IMR-90 (cell line): ENCODE results near the gene SRGAP3. TPM values are rescaled to one million over a fixed set of nuclear protein-coding genes. Genes with fewer than 3 reads are reported as not detected.

ENCODE experiments used
- ATAC-seq: fragments of 200-7000 bp; cut with Tn5 transposase; 2 replicates; pipeline ENCODE4 v1.9.1; 2020; ENCODE audit warnings: low read depth, mild to moderate bottlenecking, moderate library complexity
- BruUV-seq: library from RNA; stranded (reverse); fragments of 400-500 nt; replicated peaks from 2 replicates; lab custom pipeline; 2021; lab: Mats Ljungman, UMichigan
- CTCF ChIA-PET: fragments of 300-600 bp; formaldehyde crosslinking; extraction: SDS; loops from one replicate; lab custom pipeline; 2021; ENCODE audit warnings: antibody characterized with exemption; lab: Yijun Ruan, JAX
- POLR2A ChIA-PET: fragments of 300-600 bp; sonication (Branson Sonifier 250); formaldehyde crosslinking; loops from one replicate; lab custom pipeline; 2022; ENCODE audit warnings: antibody characterized with exemption; ENCODE audit not compliant: unreplicated experiment; lab: Charles Lee
- DNase-seq: peaks from one replicate; pipeline ENCODE4 v3.0.0; 2013
- H2AFZ ChIP-seq: replicated peaks from 2 replicates; pipeline ENCODE3; 2013; ENCODE audit warnings: low read length, mild to moderate bottlenecking; ENCODE audit not compliant: poor library complexity
- H2AK5ac ChIP-seq: 2 replicates; pipeline ENCODE4 v1.6.1; 2013; ENCODE audit warnings: low read depth, low read length, inconsistent platforms
- H2AK9ac ChIP-seq: replicated peaks from 2 replicates; pipeline ENCODE3; 2013; ENCODE audit warnings: mild to moderate bottlenecking, low read depth, low read length, moderate library complexity; ENCODE audit not compliant: poor library complexity
- H2BK120ac ChIP-seq: 2 replicates; pipeline ENCODE4 v1.6.1; 2013; ENCODE audit warnings: low read depth, low read length, inconsistent platforms
- H2BK15ac ChIP-seq: 3 replicates; pipeline ENCODE4 v1.6.1; 2013; ENCODE audit warnings: low read depth, low read length, inconsistent platforms
- H2BK20ac ChIP-seq: 2 replicates; pipeline ENCODE4 v1.6.1; 2013; ENCODE audit warnings: low read depth, mild to moderate bottlenecking, inconsistent platforms, low read length, moderate library complexity
- H2BK5ac ChIP-seq: 2 replicates; pipeline ENCODE4 v1.6.1; 2013; ENCODE audit warnings: mild to moderate bottlenecking, low read depth, low read length, inconsistent platforms; ENCODE audit not compliant: poor library complexity, severe bottlenecking
- H3K14ac ChIP-seq: replicated peaks from 2 replicates; pipeline ENCODE4 v1.6.1; 2013; ENCODE audit warnings: low read depth, low read length, inconsistent platforms
- H3K18ac ChIP-seq: 2 replicates; pipeline ENCODE4 v1.6.1; 2013; ENCODE audit warnings: low read depth, low read length, control low read depth
- H3K23ac ChIP-seq: 2 replicates; pipeline ENCODE4 v1.6.1; 2013; ENCODE audit warnings: low read depth, low read length, inconsistent platforms
- H3K27ac ChIP-seq: 2 replicates; pipeline ENCODE4 v1.5.1; 2013; ENCODE audit warnings: mild to moderate bottlenecking, control low read depth, low read length; ENCODE audit not compliant: insufficient read depth
- H3K27me3 ChIP-seq: 2 replicates; pipeline ENCODE4 v1.6.1; 2013; ENCODE audit warnings: low read length; ENCODE audit not compliant: control insufficient read depth, insufficient read depth
- H3K36me3 ChIP-seq: 2 replicates; pipeline ENCODE4 v1.6.1; 2013; ENCODE audit warnings: low read length, mixed read lengths; ENCODE audit not compliant: control insufficient read depth, insufficient read depth
- H3K4ac ChIP-seq: 2 replicates; pipeline ENCODE4 v1.6.1; 2013; ENCODE audit warnings: low read depth, low read length, inconsistent platforms
- H3K4me1 ChIP-seq: 2 replicates; pipeline ENCODE4 v1.6.1; 2013; ENCODE audit warnings: low read length, mixed read lengths; ENCODE audit not compliant: control insufficient read depth, insufficient read depth
- H3K4me2 ChIP-seq: 2 replicates; pipeline ENCODE4 v1.6.1; 2013; ENCODE audit warnings: low read depth, mild to moderate bottlenecking, control low read depth, low read length, moderate library complexity
- H3K4me3 ChIP-seq: 2 replicates; pipeline ENCODE4 v1.5.1; 2013; ENCODE audit warnings: low read depth, mild to moderate bottlenecking, control low read depth, low read length, moderate library complexity; ENCODE audit not compliant: insufficient read depth
- H3K56ac ChIP-seq: 2 replicates; pipeline ENCODE4 v1.6.1; 2013; ENCODE audit warnings: low read length, inconsistent platforms; ENCODE audit not compliant: insufficient read depth; ENCODE audit errors: extremely low read depth
- H3K79me1 ChIP-seq, 2 experiments: 2 replicates each; pipeline ENCODE4 v1.6.1; 2013; ENCODE audit warnings: low read length in 2 of 2, inconsistent platforms in 1 of 2, low read depth in 1 of 2
- H3K9ac ChIP-seq: 2 replicates; pipeline ENCODE4 v1.6.1; 2013; ENCODE audit warnings: low read depth, low read length, control low read depth
- H3K9me1 ChIP-seq: 2 replicates; pipeline ENCODE4 v1.6.1; 2013; ENCODE audit warnings: low read length, inconsistent platforms; ENCODE audit not compliant: insufficient read depth
- H3K9me3 ChIP-seq: 2 replicates; pipeline ENCODE4 v1.6.1; 2013; ENCODE audit warnings: low read length; ENCODE audit not compliant: control insufficient read depth, insufficient read depth
- H4K20me1 ChIP-seq: 2 replicates; pipeline ENCODE4 v1.6.1; 2013; ENCODE audit warnings: low read length, inconsistent platforms; ENCODE audit not compliant: insufficient read depth
- H4K5ac ChIP-seq: 2 replicates; pipeline ENCODE4 v1.6.1; 2013; ENCODE audit warnings: mild to moderate bottlenecking, low read depth, low read length, control low read depth
- H4K8ac ChIP-seq, 2 experiments: 2 replicates each; pipeline ENCODE4 v1.6.1; 2013; ENCODE audit warnings: low read depth in 2 of 2, low read length in 2 of 2, control low read depth in 1 of 2, inconsistent platforms in 1 of 2
- H4K91ac ChIP-seq: 2 replicates; pipeline ENCODE4 v1.6.1; 2013; ENCODE audit warnings: low read depth, low read length, inconsistent platforms; ENCODE audit not compliant: insufficient read depth
- ELK1 ChIP-seq: fragments of 150-350 bp; IDR thresholded peaks from 2 replicates; pipeline ENCODE4 v1.6.1; 2016; ENCODE audit warnings: low read depth, mild to moderate bottlenecking, low read length, moderate library complexity, borderline replicate concordance
- FOS ChIP-seq: fragments of 150-350 bp; IDR thresholded peaks from 2 replicates; pipeline ENCODE4 v1.6.1; 2016; ENCODE audit warnings: low read depth, low read length
- MXI1 ChIP-seq: IDR thresholded peaks from 2 replicates; pipeline ENCODE4 v1.6.1; 2012; ENCODE audit warnings: low read depth, mild to moderate bottlenecking, low read length, moderate library complexity, borderline replicate concordance
- SMC3 ChIP-seq: fragments of 150-350 bp; IDR thresholded peaks from 2 replicates; pipeline ENCODE4 v1.6.1; 2016; ENCODE audit warnings: low read depth, mild to moderate bottlenecking, antibody characterized with exemption, low read length, moderate library complexity
- USF2 ChIP-seq: fragments of 150-350 bp; IDR thresholded peaks from 2 replicates; pipeline ENCODE4 v1.6.1; 2017; ENCODE audit warnings: mild to moderate bottlenecking, antibody characterized with exemption, low read length, low read depth
- WGBS, 2 experiments: methylation state at CpG; one replicate each; pipeline versions ENCODE4 v1.1.5 to v1.1.7; 2013; ENCODE audit warnings: missing lambda C conversion rate in 2 of 2; ENCODE audit not compliant: insufficient read length in 1 of 2; ENCODE audit errors: extremely low coverage in 2 of 2; 5-methylcytosine and 5-hydroxymethylcytosine counted together
- dilution Hi-C: fragments of 300-500 bp; cut with HindIII; formaldehyde crosslinking; loops from one replicate; pipeline ENCODE4 v1.14.3; 2018; ENCODE audit warnings: low sequenced_read_pairs; ENCODE audit not compliant: unreplicated experiment
- in situ Hi-C: fragments of 300-500 bp; cut with MboI; formaldehyde crosslinking; loops from 3 replicates; pipeline ENCODE4 v1.14.3; 2019; ENCODE audit warnings: low sequenced_read_pairs, inconsistent platforms, mixed read lengths
- intact Hi-C: fragments of 100-400 bp; cut with micrococcal nuclease; formaldehyde crosslinking; loops from 2 replicates; pipeline ENCODE4 v1.10.0; 2022
- polyA plus RNA-seq, 3 experiments: library from polyadenylated mRNA; depleted of rRNA; stranded (reverse); fragments of >200 nt; gene quantifications; 2 replicates each; pipeline ENCODE4 v1.2.3, GENCODE V29; 2012; ENCODE audit warnings: low replicate concordance in 1 of 3
- total RNA-seq: library from RNA; depleted of rRNA; stranded (reverse); fragments of >200 nt; gene quantifications from 2 replicates; pipeline ENCODE4 v1.2.3, GENCODE V29; 2012

SRGAP3 gene
- total and polyA plus RNA-seq, 2 of the 4 experiments (the other 2 are of a cell fraction): 0.68 to 1.4 TPM

DNA sequence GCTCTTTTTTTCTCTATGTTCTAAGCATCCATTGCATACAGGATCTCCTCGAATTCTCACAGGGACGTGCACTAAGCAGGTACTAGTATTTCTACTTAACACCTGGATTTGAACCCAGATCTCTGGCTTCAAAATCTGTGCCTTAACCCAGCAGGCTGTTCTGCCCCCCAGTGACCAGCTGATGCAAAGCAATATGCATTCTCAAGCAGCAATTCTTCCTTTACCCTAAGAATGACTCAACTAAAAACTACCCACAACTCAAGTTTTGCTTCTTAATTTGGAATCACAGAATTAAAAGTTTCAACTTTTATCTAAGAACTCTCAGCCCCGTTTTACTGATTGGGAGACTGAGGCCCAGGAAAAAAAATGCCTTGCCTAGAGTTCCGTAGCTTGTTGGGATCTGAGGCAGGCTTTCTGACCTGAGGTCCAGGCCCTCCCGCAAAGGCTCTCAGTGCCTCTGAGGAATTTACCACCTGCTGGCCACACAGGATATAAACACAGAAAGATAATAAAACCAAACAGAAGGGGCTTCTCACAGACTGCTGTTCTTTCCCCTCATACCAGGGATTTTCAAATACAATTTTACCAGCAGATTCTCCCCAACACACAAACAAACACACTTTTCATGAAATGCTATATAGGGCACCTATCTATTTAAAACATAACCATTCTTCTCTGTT lies 170.7 kb downstream of the SRGAP3 start:
- Histone ChIP-seq H3K36me3 (no peaks in the 10 kb centered on the region), H3K9ac (no peak overlapping the region), H4K91ac (no peak overlapping the region), H2BK120ac (no peak overlapping the region), H3K23ac (no peak overlapping the region), H2BK5ac (no peak overlapping the region), H3K4me2 (no peak overlapping the region), H4K8ac (no peak overlapping the region), H4K20me1 (no peaks in the 10 kb centered on the region), H3K4ac (no peak overlapping the region), H3K56ac (no peak overlapping the region), H3K27ac (no peak overlapping the region), H2AK9ac (no peak overlapping the region), H3K14ac (no peak overlapping the region), H3K9me1 (no peaks in the 10 kb centered on the region), H3K18ac (no peak overlapping the region), H3K4me3 (no peak overlapping the region), H3K27me3 (no peaks in the 10 kb centered on the region; the same call in 1 of the 2 replicates), H3K79me1 (no peaks in the 10 kb centered on the region), H2AK5ac (no peak overlapping the region), H2BK15ac (no peak overlapping the region), H2AFZ (no peak overlapping the region), H3K9me3 (no peaks in the 10 kb centered on the region), H4K5ac (no peak overlapping the region), H3K4me1 (no peaks in the 10 kb centered on the region), H2BK20ac (no peak overlapping the region)
- POLR2A ChIA-PET: no interaction called here
- in situ Hi-C loops (no loop called here), intact Hi-C loops (no loop called here), dilution Hi-C loops (no loop called here)
- WGBS, 2 experiments: no CpG with 5 or more reads among the region's 5 CpGs
- DNase-seq (no peak), ATAC-seq (no peak)
- TF ChIP-seq USF2 (no peak), SMC3 (no peak), ELK1 (no peak), MXI1 (no peak), FOS (no peak)
- BruUV-seq: no TSS peak
- CTCF ChIA-PET: no interaction called here
